Neural progenitor cell (in vitro differentiated cells): ENCODE results near the gene IGFALS. TPM values are rescaled to one million over a fixed set of nuclear protein-coding genes. Genes with fewer than 3 reads are reported as not detected.
A peak's percentile ranks its signal among the peaks of the same experiment; 100 is the strongest.

Experiments used
- DNase-seq: peaks from one replicate; pipeline ENCODE4 v3.0.0-alpha.2; 2016; ENCODE audit warnings: low spot score
- H2AFZ ChIP-seq: fragments of 200-600 bp; sonication (generic); replicated peaks from 2 replicates; pipeline ENCODE4 v1.6.1; 2016; ENCODE audit warnings: antibody characterized with exemption
- H3F3A ChIP-seq: fragments of 200-600 bp; sonication (generic); 2 replicates; pipeline ENCODE4 v1.6.1; 2016; ENCODE audit warnings: antibody characterized with exemption, low read depth
- H3K27ac ChIP-seq: fragments of 200-600 bp; sonication (generic); 2 replicates; pipeline ENCODE4 v1.5.1; 2016; ENCODE audit warnings: mild to moderate bottlenecking
- H3K27me3 ChIP-seq: fragments of 200-600 bp; sonication (generic); 2 replicates; pipeline ENCODE4 v1.6.1; 2016; ENCODE audit warnings: mild to moderate bottlenecking, moderate library complexity
- H3K36me3 ChIP-seq: fragments of 200-600 bp; sonication (generic); 2 replicates; pipeline ENCODE4 v1.5.1; 2016
- H3K4me1 ChIP-seq: fragments of 200-600 bp; sonication (generic); 2 replicates; pipeline ENCODE4 v1.6.1; 2016; ENCODE audit warnings: mixed run types
- H3K4me2 ChIP-seq: fragments of 200-600 bp; sonication (generic); 2 replicates; pipeline ENCODE4 v1.6.1; 2016
- H3K4me3 ChIP-seq: fragments of 200-600 bp; sonication (generic); 2 replicates; pipeline ENCODE4 v1.5.1; 2016
- H3K79me2 ChIP-seq: fragments of 200-600 bp; sonication (generic); 2 replicates; pipeline ENCODE4 v1.6.1; 2016; ENCODE audit warnings: low read depth
- H3K9ac ChIP-seq: fragments of 200-600 bp; sonication (generic); 2 replicates; pipeline ENCODE4 v1.6.1; 2016
- H3K9me3 ChIP-seq: fragments of 200-600 bp; sonication (generic); 2 replicates; pipeline ENCODE4 v1.5.1; 2016; ENCODE audit warnings: low read depth
- H4K20me1 ChIP-seq: fragments of 200-600 bp; sonication (generic); 2 replicates; pipeline ENCODE4 v1.6.1; 2016; ENCODE audit warnings: low read depth
- H3K27ac Mint-ChIP-seq: 3 replicates; pipeline ENCODE4 v1.8.0; 2021; ENCODE audit warnings: mixed read lengths
- H3K27me3 Mint-ChIP-seq: 2 replicates; pipeline ENCODE4 v1.8.0; 2022; ENCODE audit warnings: low read depth, mild to moderate bottlenecking, inconsistent platforms, moderate library complexity, mixed read lengths; ENCODE audit not compliant: insufficient read depth
- H3K36me3 Mint-ChIP-seq: 3 replicates; pipeline ENCODE4 v1.8.0; 2021; ENCODE audit warnings: mixed read lengths
- H3K4me1 Mint-ChIP-seq: 3 replicates; pipeline ENCODE4 v1.8.0; 2021; ENCODE audit warnings: mixed read lengths
- H3K4me3 Mint-ChIP-seq: 3 replicates; pipeline ENCODE4 v1.8.0; 2021; ENCODE audit warnings: mild to moderate bottlenecking, moderate library complexity, mixed read lengths
- H3K9me3 Mint-ChIP-seq: 3 replicates; pipeline ENCODE4 v1.8.0; 2020; ENCODE audit warnings: mixed read lengths
- CTCF ChIP-seq: fragments of 200-600 bp; sonication (generic); IDR thresholded peaks from 2 replicates; pipeline ENCODE4 v1.5.1; 2017; ENCODE audit warnings: antibody characterized with exemption, mild to moderate bottlenecking
- EZH2 ChIP-seq: fragments of 200-600 bp; sonication (generic); IDR thresholded peaks from 2 replicates; pipeline ENCODE4 v1.6.1; 2017; ENCODE audit warnings: antibody characterized with exemption, mild to moderate bottlenecking, moderate library complexity
- EZH2phosphoT487 ChIP-seq: fragments of 200-600 bp; sonication (generic); IDR thresholded peaks from 2 replicates; pipeline ENCODE4 v1.6.1; 2017; ENCODE audit warnings: antibody characterized with exemption
- total RNA-seq: library from RNA; depleted of rRNA; stranded (reverse); fragments of >200 nt; gene quantifications from 2 replicates; pipeline ENCODE4 v1.2.3, GENCODE V29; 2015; ENCODE audit warnings: low replicate concordance

IGFALS gene
- total RNA-seq, 1 donor from 2014 or later = not detected

- Histone ChIP-seq H3K9ac (no peak overlapping the region), H2AFZ (no peak overlapping the region), H4K20me1 (peaks cover 20% of the 10 kb centered on the region), H3K9me3 (no peaks in the 10 kb centered on the region), H3K36me3 (no peaks in the 10 kb centered on the region), H3F3A (peaks cover 19% of the 10 kb centered on the region), H3K4me1 (peaks cover 15% of the 10 kb centered on the region), H3K4me3 (peak overlapping the region; percentile 73), H3K27ac (no peak overlapping the region), H3K27me3 (no peaks in the 10 kb centered on the region), H3K79me2 (peaks cover 28% of the 10 kb centered on the region), H3K4me2 (peak overlapping the region; percentile 95)
- no peaks in the 10 kb centered on the region for H3K9me3 Mint-ChIP-seq
- no peak for DNase-seq
- H3K27ac Mint-ChIP-seq = no peak overlapping the region
- peaks cover 22% of the 10 kb centered on the region for H3K4me1 Mint-ChIP-seq
- peaks cover 1% of the 10 kb centered on the region for H3K36me3 Mint-ChIP-seq
- H3K27me3 Mint-ChIP-seq = peaks cover 9% of the 10 kb centered on the region
- H3K4me3 Mint-ChIP-seq = peak overlapping the region; percentile 95
- TF ChIP-seq CTCF (no peak), EZH2phosphoT487 (no peak), EZH2 (no peak)
These were observed 35.3 kb upstream of the IGFALS start for GRCh38 chr16:1828645-1829410.

- no peak for TF ChIP-seq EZH2
- H2AFZ ChIP-seq = peak within 1 kb of the TSS; percentile 82
- peaks cover 5% of the 10 kb centered on the region for H3K27me3 Mint-ChIP-seq
These were observed 33.4 kb upstream of the IGFALS start, which contains the start of the genes FAHD1 and HAGH for GRCh38 chr16:1826691-1827573. TSS of gene FAHD1 (plus strand) at chr16:1827206. CDS start at chr16:1827239, 33 bp downstream. TSS of gene HAGH (minus strand) at chr16:1826825. CDS start at chr16:1826787, 38 bp downstream.

DNA sequence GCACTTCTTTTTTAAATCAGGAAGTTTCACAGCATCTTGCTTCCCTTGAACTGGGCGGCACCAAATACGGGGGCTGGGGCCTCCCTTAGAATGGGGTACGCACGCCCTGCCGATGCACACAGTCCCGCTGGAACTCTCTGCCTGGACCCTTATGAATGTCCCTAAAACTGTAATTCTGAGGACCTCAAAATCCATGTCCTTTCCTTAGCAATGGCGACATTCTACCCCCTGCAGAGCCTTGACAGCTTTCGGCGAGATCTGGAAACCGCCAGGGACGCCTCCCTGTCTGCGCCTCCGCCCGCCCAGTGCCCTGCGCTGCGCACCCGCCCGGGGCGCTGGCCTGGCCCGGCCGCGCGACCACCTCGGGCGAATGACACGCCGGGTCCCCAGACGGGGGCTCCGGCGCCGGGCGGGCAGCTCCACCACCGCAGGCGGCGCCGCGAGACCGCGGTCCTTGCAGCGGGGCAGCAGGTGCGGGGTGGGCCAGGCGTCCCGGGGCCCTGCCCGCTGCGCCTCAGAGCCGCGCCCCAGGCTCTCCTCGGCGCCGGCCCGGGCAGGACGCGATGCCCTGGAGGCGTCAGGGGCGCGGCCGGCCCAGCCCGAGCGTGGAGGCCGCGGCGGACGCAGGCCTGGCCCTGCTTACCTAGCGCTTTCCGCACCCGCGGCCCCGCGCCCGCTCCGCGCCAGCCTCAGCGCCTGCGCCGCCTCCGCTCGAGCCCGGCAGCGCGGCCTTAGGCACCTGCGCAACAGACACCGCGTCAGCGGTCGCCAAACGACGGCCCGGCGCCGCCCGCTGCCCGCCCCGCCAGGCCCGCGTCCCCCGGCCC is 32.6 kb upstream of the IGFALS start:
- H2AFZ ChIP-seq = peak overlapping the region; percentile 22
- H3K9me3 ChIP-seq = no peaks in the 10 kb centered on the region
- H3K9ac ChIP-seq = peak overlapping the region; percentile 15
- H3K27ac Mint-ChIP-seq = no peak overlapping the region
- H3K79me2 ChIP-seq = peaks cover 28% of the 10 kb centered on the region
- peaks cover 24% of the 10 kb centered on the region for H3K4me1 Mint-ChIP-seq
- peak overlapping the region; percentile 93 for H3K4me2 ChIP-seq
- no peaks in the 10 kb centered on the region for H3K9me3 Mint-ChIP-seq
- peaks cover 24% of the 10 kb centered on the region for H4K20me1 ChIP-seq
- peak overlapping the region; percentile 87 for H3K4me3 Mint-ChIP-seq
- H3K27me3 ChIP-seq = no peaks in the 10 kb centered on the region
- peak; percentile 91 for DNase-seq
- H3K36me3 Mint-ChIP-seq = peaks cover 1% of the 10 kb centered on the region
- peak overlapping the region; percentile 73 for H3K4me3 ChIP-seq
- no peaks in the 10 kb centered on the region for H3K36me3 ChIP-seq
- H3K27ac ChIP-seq = no peak overlapping the region
- peaks cover 15% of the 10 kb centered on the region for H3K4me1 ChIP-seq
- TF ChIP-seq CTCF (peak; percentile 24), EZH2 (no peak)
- peaks cover 5% of the 10 kb centered on the region for H3K27me3 Mint-ChIP-seq
- peaks cover 19% of the 10 kb centered on the region for H3F3A ChIP-seq

More at GRCh38 chr16:1826691-1827573, 33.4 kb upstream of the IGFALS start, which contains the start of the genes FAHD1 and HAGH:
- Histone ChIP-seq H3K27me3 (no peaks in the 10 kb centered on the region), H3K4me1 (peaks cover 15% of the 10 kb centered on the region), H3F3A (peaks cover 19% of the 10 kb centered on the region), H3K4me3 (peak within 1 kb of the TSS; percentile 73), H3K9me3 (no peaks in the 10 kb centered on the region), H3K9ac (peak within 1 kb of the TSS; percentile 53), H4K20me1 (peaks cover 24% of the 10 kb centered on the region), H3K4me2 (peak within 1 kb of the TSS; percentile 95), H3K79me2 (peaks cover 28% of the 10 kb centered on the region), H3K27ac (no peak within 1 kb of the TSS), H3K36me3 (no peaks in the 10 kb centered on the region)
- Mint-ChIP-seq H3K4me3 (peak within 1 kb of the TSS; percentile 95), H3K4me1 (peaks cover 24% of the 10 kb centered on the region), H3K27ac (peak within 1 kb of the TSS; percentile 75), H3K9me3 (no peaks in the 10 kb centered on the region), H3K36me3 (peaks cover 1% of the 10 kb centered on the region)
- DNase-seq = peak; percentile 96
